Caki2 (cell line): ENCODE measurements around the gene PANK4. TPM values are rescaled to one million over a fixed set of nuclear protein-coding genes. Genes with fewer than 3 reads are reported as not detected.
"Not testable (repeated sequence)": the region's sequence is repeated elsewhere in the genome, so short reads cannot be mapped to it uniquely, and the experiment has no call there.

Experiments used
- DNase-seq: peaks from one replicate; pipeline ENCODE4 v3.0.0-alpha.2; 2015; ENCODE audit warnings: low read depth
- in situ Hi-C: cut with HindIII; loops from 2 replicates; pipeline ENCODE4 v1.10.0; 2016; ENCODE audit warnings: low sequenced_read_pairs, low pct_unique_long_range_greater_than_20kb, mixed read lengths
- total RNA-seq: library from RNA; depleted of rRNA; stranded (reverse); fragments of >200 nt; shearing (Covaris generic); gene quantifications from 2 replicates; pipeline ENCODE4 v1.2.3, GENCODE V29; 2014; ENCODE audit warnings: low replicate concordance

Gene PANK4
- total RNA-seq, 1 experiment from 2014 or later, result 21.1 TPM

- in situ Hi-C loops, result no loop called here
- DNase-seq, result no peak
These were observed 34.1 kb upstream of the PANK4 start for GRCh38 chr1:2560299-2561073.

- DNase-seq, result no peak
- in situ Hi-C loops, result no loop called here
These were observed 33.3 kb upstream of the PANK4 start for GRCh38 chr1:2559509-2560298.

- DNase-seq, result no peak
- in situ Hi-C loops, result no loop called here
These were observed 32.5 kb upstream of the PANK4 start for GRCh38 chr1:2558861-2559260.

- no peak for DNase-seq
- in situ Hi-C loops, result no loop called here
These were observed 32.0 kb upstream of the PANK4 start for GRCh38 chr1:2558420-2558819.

GRCh38 chr1:2557482-2558400, 31.3 kb upstream of the PANK4 start:
- in situ Hi-C loops, result no loop called here
- DNase-seq, result no peak

- in situ Hi-C loops, result no loop called here
These were observed 30.5 kb upstream of the PANK4 start for GRCh38 chr1:2556678-2557481.

GRCh38 chr1:2556277-2556677, 29.9 kb upstream of the PANK4 start, which contains the start of gene TNFRSF14:
Gene TNFRSF14 (plus strand): TSS chr1:2556371. CDS start chr1:2556665, 294 bp downstream.
- in situ Hi-C loops, result no loop called here
- no peak for DNase-seq

More at GRCh38 chr1:2556678-2557481, 30.5 kb upstream of the PANK4 start:
- DNase-seq, result no peak

- in situ Hi-C loops, result no loop called here
- no peak for DNase-seq
These were observed 29.4 kb upstream of the PANK4 start for GRCh38 chr1:2555634-2556276.

- in situ Hi-C loops, result no loop called here
- DNase-seq, result no peak
These were observed 28.4 kb upstream of the PANK4 start for GRCh38 chr1:2554621-2555387.

GRCh38 chr1:2553871-2554620, 27.6 kb upstream of the PANK4 start:
- DNase-seq, result no peak
- in situ Hi-C loops, result no loop called here

- in situ Hi-C loops, DNase-seq: not testable (repeated sequence)
These were observed 26.7 kb upstream of the PANK4 start for GRCh38 chr1:2553076-2553475.

- DNase-seq, result no peak
- in situ Hi-C loops, result no loop called here
These were observed 25.8 kb upstream of the PANK4 start for GRCh38 chr1:2552189-2552588.

- DNase-seq, in situ Hi-C loops: not testable (repeated sequence)
These were observed 25.1 kb upstream of the PANK4 start for GRCh38 chr1:2551544-2551943.

GRCh38 chr1:2550309-2550861, 24.0 kb upstream of the PANK4 start:
- in situ Hi-C loops, DNase-seq: not testable (repeated sequence)

GRCh38 chr1:2549367-2550029, 23.1 kb upstream of the PANK4 start:
- DNase-seq, in situ Hi-C loops: not testable (repeated sequence)
